IPS-20b (cell line): ENCODE results near the gene CHERP.

Source experiments
- H3K27ac ChIP-seq: one replicate; pipeline ENCODE4 v1.5.1; 2013; ENCODE audit warnings: low read length
- H3K27me3 ChIP-seq: 2 replicates; pipeline ENCODE4 v1.6.1; 2013; ENCODE audit warnings: mild to moderate bottlenecking, low read length, inconsistent platforms; ENCODE audit not compliant: insufficient read depth
- H3K36me3 ChIP-seq: 2 replicates; pipeline ENCODE4 v1.6.1; 2013; ENCODE audit warnings: low read depth, mild to moderate bottlenecking, inconsistent platforms, low read length, moderate library complexity; ENCODE audit not compliant: insufficient read depth
- H3K4me1 ChIP-seq: 2 replicates; pipeline ENCODE4 v1.6.1; 2013; ENCODE audit warnings: mild to moderate bottlenecking, control low read depth, inconsistent platforms, low read length, moderate library complexity; ENCODE audit not compliant: insufficient read depth
- H3K4me3 ChIP-seq: 2 replicates; pipeline ENCODE4 v1.5.1; 2013; ENCODE audit warnings: mild to moderate bottlenecking, low read length, inconsistent platforms
- H3K9ac ChIP-seq: 2 replicates; pipeline ENCODE4 v1.6.1; 2013; ENCODE audit warnings: low read depth, mild to moderate bottlenecking, inconsistent platforms, low read length, moderate library complexity
- H3K9me3 ChIP-seq: 2 replicates; pipeline ENCODE4 v1.6.1; 2013; ENCODE audit warnings: mild to moderate bottlenecking, low read depth, low read length, inconsistent platforms; ENCODE audit not compliant: insufficient read depth

Gene CHERP

DNA sequence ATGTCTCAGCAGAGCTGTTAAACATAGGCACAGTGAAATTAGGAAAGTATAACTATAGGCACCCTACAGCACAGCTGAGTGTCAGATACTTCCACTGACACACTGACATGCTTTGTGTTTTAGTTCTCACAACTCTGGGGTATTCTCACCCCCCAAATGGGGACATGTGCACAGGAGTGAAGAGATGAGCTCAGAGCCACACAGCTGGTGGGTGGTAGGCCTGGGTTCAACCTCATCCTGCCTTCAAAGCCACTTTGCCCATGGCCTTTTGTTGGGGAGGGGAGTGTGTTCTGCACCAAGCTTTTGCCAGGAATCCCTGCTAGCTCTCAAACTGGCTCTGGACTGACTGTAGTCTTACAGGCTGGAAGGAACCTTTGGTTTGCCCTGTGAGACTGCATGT lies 31.7 kb upstream of the CHERP start:
- no peak overlapping the region for H3K9ac ChIP-seq
- H3K4me3 ChIP-seq: no peak overlapping the region
- no peak overlapping the region for H3K27ac ChIP-seq

DNA sequence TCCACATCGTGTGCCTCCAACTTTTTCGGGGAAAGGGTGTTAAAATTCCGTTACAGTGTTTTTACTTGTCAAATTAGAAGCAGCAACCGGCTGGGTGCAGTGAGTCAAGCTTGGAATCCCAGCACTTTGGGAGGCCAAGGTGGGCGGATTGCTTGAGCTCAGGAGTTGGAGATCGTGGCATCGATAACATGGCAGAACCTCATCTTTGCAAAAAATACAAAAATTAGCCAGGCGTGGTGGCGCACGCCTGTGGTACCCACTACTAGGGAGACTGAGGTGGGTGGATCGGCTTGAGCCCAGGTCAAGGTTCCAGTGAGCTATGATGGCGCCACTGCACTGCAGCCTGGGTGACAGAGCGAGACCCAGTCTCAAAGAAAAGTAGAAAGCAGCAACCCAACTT lies 31.1 kb upstream of the CHERP start:
- Histone ChIP-seq H3K4me3 (peak overlapping the region; percentile 89), H3K27me3 (no peaks in the 10 kb centered on the region), H3K9ac (peak overlapping the region; percentile 82; the same call in 1 of the 2 replicates), H3K9me3 (no peaks in the 10 kb centered on the region), H3K4me1 (0 out of 2 replicates have a peak, but pooled peaks cover 5% of the 10 kb centered on the region), H3K27ac (no peak overlapping the region), H3K36me3 (peaks cover 50% of the 10 kb centered on the region)

More for the DNA sequence above, 31.7 kb upstream of the CHERP start:
- peaks cover 46% of the 10 kb centered on the region for H3K36me3 ChIP-seq
- H3K4me1 ChIP-seq: 0 out of 2 replicates have a peak, but pooled peaks cover 5% of the 10 kb centered on the region
- H3K9me3 ChIP-seq: no peaks in the 10 kb centered on the region
- H3K27me3 ChIP-seq: no peaks in the 10 kb centered on the region

- no peak within 1 kb of the TSS for H3K27ac ChIP-seq
- peak within 1 kb of the TSS; percentile 82 for H3K9ac ChIP-seq
- peaks cover 55% of the 10 kb centered on the region for H3K36me3 ChIP-seq
- peak within 1 kb of the TSS; percentile 89 for H3K4me3 ChIP-seq
- no peaks in the 10 kb centered on the region for H3K27me3 ChIP-seq
- H3K4me1 ChIP-seq: 0 out of 2 replicates have a peak, but pooled peaks cover 5% of the 10 kb centered on the region
- no peaks in the 10 kb centered on the region for H3K9me3 ChIP-seq
Observed at GRCh38 chr19:16572332-16573211, 30.3 kb upstream of the CHERP start, which contains the start of gene SLC35E1. Gene SLC35E1, minus strand, starts transcription at chr19:16572415. Its CDS starts 51 bp downstream, at chr19:16572364.

DNA sequence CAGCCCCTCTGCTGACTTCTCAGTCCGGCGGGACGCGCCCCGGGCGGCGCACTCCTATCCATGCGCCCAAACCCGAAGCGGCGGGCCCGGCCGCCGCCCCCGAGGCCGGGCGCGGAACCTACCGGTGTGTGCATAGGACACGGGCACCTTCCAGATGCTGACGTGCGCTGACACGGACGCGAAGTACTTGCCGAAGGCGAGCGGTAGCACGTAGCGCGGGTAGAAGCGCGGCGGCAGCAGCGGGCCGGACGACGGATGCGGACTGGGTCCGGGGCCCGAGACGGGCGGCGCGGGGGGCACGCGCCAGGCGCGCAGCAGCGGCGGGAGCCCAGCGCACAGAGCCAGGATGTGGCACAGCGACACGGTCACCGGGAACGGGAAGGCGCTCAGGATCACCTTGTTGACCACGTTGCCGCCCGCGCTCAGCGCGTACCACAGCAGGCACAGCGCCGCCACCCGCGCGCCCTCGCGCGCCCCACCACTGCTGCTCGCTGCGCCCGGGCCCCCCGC lies 29.6 kb upstream of the CHERP start:
- H3K27ac ChIP-seq: no peak overlapping the region
- H3K36me3 ChIP-seq: peaks cover 58% of the 10 kb centered on the region

DNA sequence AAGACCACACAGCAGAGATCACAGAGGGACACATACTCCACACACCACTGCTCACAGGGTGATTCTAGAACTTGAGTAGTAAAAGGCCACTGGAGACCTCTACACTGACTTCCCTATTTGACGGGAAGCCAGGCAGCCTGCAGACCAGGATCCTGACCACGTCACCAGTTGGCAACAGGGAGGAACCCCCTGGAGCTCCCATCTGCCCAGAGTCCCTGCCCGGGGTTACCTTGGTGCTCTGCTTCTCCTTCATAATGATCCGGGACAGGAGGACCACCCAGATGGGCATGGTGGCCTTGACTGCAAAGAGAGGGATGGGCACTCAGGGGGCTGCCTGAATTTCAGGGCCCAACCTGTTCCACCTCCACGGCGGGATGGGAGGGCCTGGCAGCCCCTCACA lies 29.0 kb upstream of the CHERP start:
- Histone ChIP-seq H3K9ac (peak overlapping the region; percentile 81; the same call in 1 of the 2 replicates), H3K36me3 (peaks cover 59% of the 10 kb centered on the region), H3K4me1 (0 out of 2 replicates have a peak, but pooled peaks cover 5% of the 10 kb centered on the region), H3K27me3 (no peaks in the 10 kb centered on the region), H3K9me3 (no peaks in the 10 kb centered on the region), H3K4me3 (peak overlapping the region; percentile 86), H3K27ac (no peak overlapping the region)

More for the DNA sequence above, 29.6 kb upstream of the CHERP start:
- H3K27me3 ChIP-seq: no peaks in the 10 kb centered on the region
- peak overlapping the region; percentile 81; the same call in 1 of the 2 replicates for H3K9ac ChIP-seq
- no peaks in the 10 kb centered on the region for H3K9me3 ChIP-seq
- H3K4me1 ChIP-seq: 0 out of 2 replicates have a peak, but pooled peaks cover 5% of the 10 kb centered on the region
- peak overlapping the region; percentile 86 for H3K4me3 ChIP-seq

- Histone ChIP-seq H3K9me3 (no peaks in the 10 kb centered on the region), H3K4me3 (no peak overlapping the region), H3K27me3 (no peaks in the 10 kb centered on the region), H3K27ac (no peak overlapping the region), H3K4me1 (0 out of 2 replicates have a peak, but pooled peaks cover 5% of the 10 kb centered on the region), H3K36me3 (peaks cover 54% of the 10 kb centered on the region), H3K9ac (no peak overlapping the region)
Observed at GRCh38 chr19:16569609-16570320, 27.5 kb upstream of the CHERP start.

GRCh38 chr19:16566702-16567101 lies 24.5 kb upstream of the CHERP start:
- H3K4me1 ChIP-seq: 0 out of 2 replicates have a peak, but pooled peaks cover 5% of the 10 kb centered on the region
- no peaks in the 10 kb centered on the region for H3K27me3 ChIP-seq
- no peak overlapping the region for H3K9ac ChIP-seq
- H3K4me3 ChIP-seq: no peak overlapping the region
- H3K9me3 ChIP-seq: no peaks in the 10 kb centered on the region
- no peak overlapping the region for H3K27ac ChIP-seq
- H3K36me3 ChIP-seq: peaks cover 71% of the 10 kb centered on the region

DNA sequence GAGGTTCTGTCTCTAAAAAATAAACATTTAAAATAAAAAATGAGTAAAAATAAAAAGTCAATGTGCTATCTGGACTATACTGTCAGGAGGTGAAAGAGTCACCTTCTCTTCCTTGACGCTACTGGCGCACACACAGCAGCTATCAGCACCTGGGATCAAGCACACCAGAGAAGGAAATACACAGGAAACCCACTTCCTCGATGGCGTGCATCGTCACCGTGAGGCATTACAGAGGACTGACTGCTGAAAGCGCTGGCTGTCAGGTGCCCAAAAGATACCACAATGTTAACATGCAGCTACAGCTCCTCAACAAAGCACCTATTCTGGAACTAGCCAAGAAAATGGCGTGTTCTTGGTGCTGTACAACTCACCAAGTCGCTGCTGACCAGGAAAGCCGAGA lies 23.9 kb upstream of the CHERP start:
- no peaks in the 10 kb centered on the region for H3K9me3 ChIP-seq
- H3K36me3 ChIP-seq: peaks cover 76% of the 10 kb centered on the region
- H3K4me3 ChIP-seq: no peak overlapping the region
- 0 out of 2 replicates have a peak, but pooled peaks cover under 1% of the 10 kb centered on the region for H3K4me1 ChIP-seq
- no peak overlapping the region for H3K9ac ChIP-seq
- H3K27me3 ChIP-seq: no peaks in the 10 kb centered on the region
- H3K27ac ChIP-seq: no peak overlapping the region

- Histone ChIP-seq H3K4me3 (no peak overlapping the region), H3K9me3 (no peaks in the 10 kb centered on the region), H3K36me3 (peaks cover 77% of the 10 kb centered on the region), H3K27me3 (no peaks in the 10 kb centered on the region), H3K4me1 (no peaks in the 10 kb centered on the region), H3K27ac (no peak overlapping the region), H3K9ac (no peak overlapping the region)
Observed at GRCh38 chr19:16564842-16565241, 22.6 kb upstream of the CHERP start.

- H3K36me3 ChIP-seq: peaks cover 67% of the 10 kb centered on the region
- no peak overlapping the region for H3K4me3 ChIP-seq
- H3K27me3 ChIP-seq: no peaks in the 10 kb centered on the region
- H3K9ac ChIP-seq: no peak overlapping the region
- no peaks in the 10 kb centered on the region for H3K9me3 ChIP-seq
- no peak overlapping the region for H3K27ac ChIP-seq
- no peaks in the 10 kb centered on the region for H3K4me1 ChIP-seq
Observed at GRCh38 chr19:16562608-16563025, 20.4 kb upstream of the CHERP start.

DNA sequence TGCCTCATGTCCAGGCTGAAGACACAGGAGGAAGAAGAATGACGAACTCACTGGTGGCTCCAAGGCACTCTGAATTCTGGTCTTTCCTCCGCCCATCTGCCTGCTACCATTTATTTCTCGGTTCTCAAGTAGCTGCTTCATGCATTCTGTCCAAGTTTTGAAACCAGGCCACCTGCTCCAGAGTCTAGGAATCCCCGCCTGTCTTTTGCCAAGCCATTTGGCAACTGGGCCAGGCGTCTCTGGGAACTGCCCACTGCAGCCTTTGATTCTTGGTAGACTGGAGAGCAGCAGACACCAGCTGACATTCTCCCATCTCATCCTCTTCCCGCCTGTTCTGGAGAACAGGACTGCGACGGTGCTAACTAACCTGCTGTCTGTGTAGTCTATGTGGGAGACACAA lies 19.1 kb upstream of the CHERP start:
- H3K27ac ChIP-seq: no peak overlapping the region
- no peak overlapping the region for H3K4me3 ChIP-seq
- H3K27me3 ChIP-seq: no peaks in the 10 kb centered on the region
- H3K9ac ChIP-seq: no peak overlapping the region
- peaks cover 65% of the 10 kb centered on the region for H3K36me3 ChIP-seq
- no peaks in the 10 kb centered on the region for H3K4me1 ChIP-seq
- H3K9me3 ChIP-seq: no peaks in the 10 kb centered on the region
